UCSD-AML1 (cell line): Measurements from ENCODE around the gene TOP3B.
A peak's percentile ranks its signal among the peaks of the same experiment; 100 is the strongest.

Experiments used
- DNase-seq: peaks from one replicate; lab custom pipeline; 2025; ENCODE audit not compliant: unreplicated experiment; lab: John Stamatoyannopoulos, UW

TOP3B gene

GRCh38 chr22:21982338-21982965 is at the start of gene TOP3B:
Gene TOP3B, minus strand, starts transcription at chr22:21982787. Its CDS starts 7,078 bp downstream, at chr22:21975709.
- DNase-seq, result peak; percentile 81

- no peak for DNase-seq
Measured at GRCh38 chr22:22031183-22031945, 48.8 kb upstream of the TOP3B start.

- no peak for DNase-seq
Measured at GRCh38 chr22:22030493-22031182, 48.1 kb upstream of the TOP3B start.

GRCh38 chr22:22027955-22028354 is 45.4 kb upstream of the TOP3B start:
- DNase-seq, result no peak

GRCh38 chr22:22026157-22026831 is 43.7 kb upstream of the TOP3B start:
- DNase-seq, result no peak

GRCh38 chr22:22025320-22026156 is 43.0 kb upstream of the TOP3B start:
- no peak for DNase-seq

GRCh38 chr22:22024440-22024839 is 41.9 kb upstream of the TOP3B start:
- DNase-seq, result no peak

- no peak for DNase-seq
Measured at GRCh38 chr22:22023581-22024137, 41.1 kb upstream of the TOP3B start.

GRCh38 chr22:22022947-22023534 is 40.5 kb upstream of the TOP3B start:
- no peak for DNase-seq

- no peak for DNase-seq
Measured at GRCh38 chr22:22022255-22022840, 39.8 kb upstream of the TOP3B start.

GRCh38 chr22:22021162-22021750 is 38.7 kb upstream of the TOP3B start:
- DNase-seq, result no peak

GRCh38 chr22:22020425-22020852 is 37.9 kb upstream of the TOP3B start:
- no peak for DNase-seq

- no peak for DNase-seq
Measured at GRCh38 chr22:22019659-22020424, 37.3 kb upstream of the TOP3B start.

- DNase-seq, result no peak
Measured at GRCh38 chr22:22018825-22019658, 36.5 kb upstream of the TOP3B start.

- no peak for DNase-seq
Measured at GRCh38 chr22:22015631-22016030, 33.0 kb upstream of the TOP3B start.

- DNase-seq, result no peak
Measured at GRCh38 chr22:22014285-22014659, 31.7 kb upstream of the TOP3B start.

- no peak for DNase-seq
Measured at GRCh38 chr22:22013559-22014284, 31.1 kb upstream of the TOP3B start.
